CD14-positive monocyte (primary cell): ENCODE results near the gene CNDP2. TPM values are rescaled to one million over a fixed set of nuclear protein-coding genes. Genes with fewer than 3 reads are reported as not detected.

Source experiments
- DNase-seq, 3 donors: peaks; one replicate each; pipeline ENCODE4 v3.0.0-alpha.2; 2011 to 2022
- H2AFZ ChIP-seq: 2 replicates; pipeline ENCODE4 v1.6.0; 2012; ENCODE audit warnings: mild to moderate bottlenecking, low read depth, low read length, inconsistent platforms; ENCODE audit not compliant: insufficient read depth, poor library complexity, severe bottlenecking
- H3K27ac ChIP-seq, 2 donors: 1 replicate in 1 of 2; 2 replicates in 1 of 2; pipeline ENCODE4 v1.5.1; 2012 to 2013; ENCODE audit warnings: low read length in 2 of 2, control low read depth in 1 of 2, inconsistent platforms in 1 of 2, low read depth in 1 of 2, mild to moderate bottlenecking in 1 of 2
- H3K27me3 ChIP-seq, 2 donors: one replicate each; pipeline versions ENCODE4 v1.6.0 to v1.6.1; 2011 to 2013; ENCODE audit warnings: low read length in 2 of 2; ENCODE audit not compliant: control insufficient read depth in 2 of 2, insufficient read depth in 2 of 2
- H3K36me3 ChIP-seq, 2 donors: replicated peaks in 1 of 2; 1 replicate in 1 of 2; 2 replicates in 1 of 2; pipeline versions ENCODE4 v1.5.1 to v1.6.1; 2012 to 2013; ENCODE audit warnings: low read length in 2 of 2, control low read depth in 1 of 2, inconsistent platforms in 1 of 2, mild to moderate bottlenecking in 1 of 2; ENCODE audit not compliant: insufficient read depth in 2 of 2, control insufficient read depth in 1 of 2
- H3K4me1 ChIP-seq, 2 donors: 1 replicate in 1 of 2; 2 replicates in 1 of 2; pipeline versions ENCODE4 v1.5.1 to v1.6.1; 2012 to 2013; ENCODE audit warnings: low read length in 2 of 2, control low read depth in 1 of 2, inconsistent platforms in 1 of 2, mild to moderate bottlenecking in 1 of 2, moderate library complexity in 1 of 2; ENCODE audit not compliant: insufficient read depth in 2 of 2, control insufficient read depth in 1 of 2
- H3K4me2 ChIP-seq: replicated peaks from 2 replicates; pipeline ENCODE3; 2012; ENCODE audit warnings: low read length, moderate library complexity, mild to moderate bottlenecking; ENCODE audit not compliant: poor library complexity, severe bottlenecking; ENCODE audit errors: extremely low read depth
- H3K4me3 ChIP-seq, 3 experiments: fragments of 200-600 bp in 1 of 3; sonication (generic) in 1 of 3; replicated peaks in 1 of 3; 1 replicate in 2 of 3; 2 replicates in 1 of 3; pipeline ENCODE4 v1.5.1; 2011 to 2013; ENCODE audit warnings: low read length in 3 of 3, mild to moderate bottlenecking in 3 of 3, control low read depth in 2 of 3, low read depth in 2 of 3, inconsistent platforms in 1 of 3, moderate library complexity in 1 of 3
- H3K79me2 ChIP-seq: 2 replicates; pipeline ENCODE4 v1.6.0; 2012; ENCODE audit warnings: mild to moderate bottlenecking, control low read depth, inconsistent platforms, low read length, moderate library complexity; ENCODE audit not compliant: insufficient read depth
- H3K9ac ChIP-seq: 2 replicates; pipeline ENCODE4 v1.6.0; 2017; ENCODE audit warnings: low read length, mild to moderate bottlenecking; ENCODE audit not compliant: insufficient read depth, poor library complexity, severe bottlenecking
- H3K9me3 ChIP-seq, 2 donors: replicated peaks in 1 of 2; 1 replicate in 1 of 2; 2 replicates in 1 of 2; pipeline versions ENCODE4 v1.5.1 to v1.6.1; 2012 to 2013; ENCODE audit warnings: low read length in 2 of 2, control low read depth in 1 of 2; ENCODE audit not compliant: control insufficient read depth in 1 of 2, insufficient read depth in 1 of 2
- H4K20me1 ChIP-seq: 2 replicates; pipeline ENCODE4 v1.6.0; 2012; ENCODE audit warnings: mild to moderate bottlenecking, low read length, control low read depth, moderate library complexity; ENCODE audit not compliant: insufficient read depth
- H3K27ac Mint-ChIP-seq, 7 donors: one replicate each; pipeline ENCODE4 v1.8.0; 2020; ENCODE audit warnings: mild to moderate bottlenecking in 7 of 7, mixed read lengths in 7 of 7, moderate library complexity in 6 of 7, inconsistent platforms in 2 of 7
- H3K27me3 Mint-ChIP-seq, 3 donors: one replicate each; pipeline ENCODE4 v1.8.0; 2021 to 2022; ENCODE audit warnings: low read depth in 3 of 3, mild to moderate bottlenecking in 3 of 3, mixed read lengths in 3 of 3, moderate library complexity in 3 of 3, inconsistent platforms in 1 of 3
- H3K36me3 Mint-ChIP-seq, 2 donors: one replicate each; pipeline ENCODE4 v1.8.0; 2020; ENCODE audit warnings: mixed read lengths in 2 of 2, inconsistent platforms in 1 of 2, mild to moderate bottlenecking in 1 of 2
- H3K4me1 Mint-ChIP-seq: one replicate; pipeline ENCODE4 v1.8.0; 2020; ENCODE audit warnings: mild to moderate bottlenecking, mixed read lengths
- H3K4me3 Mint-ChIP-seq, 2 donors: one replicate each; pipeline ENCODE4 v1.8.0; 2020; ENCODE audit warnings: mild to moderate bottlenecking in 2 of 2, mixed read lengths in 2 of 2, moderate library complexity in 1 of 2
- H3K9me3 Mint-ChIP-seq, 7 donors: one replicate each; pipeline ENCODE4 v1.8.0; 2020 to 2022; ENCODE audit warnings: mixed read lengths in 7 of 7, mild to moderate bottlenecking in 6 of 7, moderate library complexity in 6 of 7, inconsistent platforms in 2 of 7
- WGBS: methylation state at CpG from one replicate; pipeline ENCODE4 v1.1.5; 2013; ENCODE audit warnings: missing lambda C conversion rate; ENCODE audit not compliant: insufficient coverage; 5-methylcytosine and 5-hydroxymethylcytosine counted together
- intact Hi-C, 2 donors: fragments of 100-400 bp; cut with micrococcal nuclease; formaldehyde crosslinking; loops; one replicate each; pipeline versions ENCODE4 v1.15.0 to v1.15.1; 2023
- polyA plus RNA-seq, 3 donors: library from polyadenylated mRNA; depleted of rRNA in 1 of 3; unstranded in 2 of 3; stranded (reverse) in 1 of 3; fragments of 300-500 nt in 2 of 3; fragments of >200 nt in 1 of 3; fragmentation: Illumina TruSeq in 2 of 3; gene quantifications; 1 replicate in 2 of 3; 2 replicates in 1 of 3; pipeline ENCODE4 v1.2.3, GENCODE V29; 2012 to 2021
- TF ChIP-seq, protein P1 (sequence below): fragments of 200-600 bp; IDR thresholded peaks from one replicate; pipeline ENCODE4 v1.8.0; 2022; ENCODE audit warnings: antibody characterized with exemption, mild to moderate bottlenecking

The CNDP2 gene
- polyA plus RNA-seq, 3 donors = 103 to 186 (median 122) TPM

DNA sequence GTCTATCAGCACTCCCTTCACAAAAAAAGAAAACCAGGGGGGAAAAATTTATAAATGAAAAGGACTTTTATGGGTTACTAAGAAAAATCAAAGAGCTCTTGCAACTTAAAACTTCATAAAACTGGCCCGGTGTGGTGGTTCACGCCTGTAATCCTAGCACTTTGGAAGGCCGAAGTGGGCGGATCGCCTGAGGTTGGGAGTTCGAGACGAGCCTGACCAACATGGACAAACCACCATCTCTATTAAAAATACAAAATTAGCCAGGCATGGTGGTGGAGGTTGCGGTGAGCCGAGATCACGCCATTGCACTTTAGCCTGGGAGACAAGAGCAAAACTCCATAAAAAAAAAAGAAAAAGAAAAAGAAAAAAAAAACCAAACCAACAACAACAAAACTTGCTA is 40.8 kb upstream of the CNDP2 start:
- Histone ChIP-seq H3K4me2 (no peak overlapping the region), H3K9ac (no peak overlapping the region), H3K9me3 (peaks cover 0 to 14% of the 10 kb centered on the region in 2 donors), H2AFZ (no peak overlapping the region), H3K27me3 (peaks cover 32 to 64% of the 10 kb centered on the region in 2 donors), H3K4me3 (no peak overlapping the region), H3K27ac (no peak overlapping the region), H3K79me2 (no peaks in the 10 kb centered on the region), H3K36me3 (no peaks in the 10 kb centered on the region), H4K20me1 (no peaks in the 10 kb centered on the region), H3K4me1 (peaks cover 6 to 9% of the 10 kb centered on the region in 2 donors)
- peaks cover 9% of the 10 kb centered on the region for H3K4me1 Mint-ChIP-seq
- H3K27ac Mint-ChIP-seq = no peak overlapping the region
- peak overlapping the region in 1 of 2 donors; percentile 73 for H3K4me3 Mint-ChIP-seq
- H3K9me3 Mint-ChIP-seq = peaks cover 0 to 6% (median 5%) of the 10 kb centered on the region in 7 donors
- H3K27me3 Mint-ChIP-seq = peaks cover 58 to 72% (median 65%) of the 10 kb centered on the region in 3 donors
- no peak for DNase-seq
- intact Hi-C loops = no loop called here
- TF ChIP-seq, protein P1, sequence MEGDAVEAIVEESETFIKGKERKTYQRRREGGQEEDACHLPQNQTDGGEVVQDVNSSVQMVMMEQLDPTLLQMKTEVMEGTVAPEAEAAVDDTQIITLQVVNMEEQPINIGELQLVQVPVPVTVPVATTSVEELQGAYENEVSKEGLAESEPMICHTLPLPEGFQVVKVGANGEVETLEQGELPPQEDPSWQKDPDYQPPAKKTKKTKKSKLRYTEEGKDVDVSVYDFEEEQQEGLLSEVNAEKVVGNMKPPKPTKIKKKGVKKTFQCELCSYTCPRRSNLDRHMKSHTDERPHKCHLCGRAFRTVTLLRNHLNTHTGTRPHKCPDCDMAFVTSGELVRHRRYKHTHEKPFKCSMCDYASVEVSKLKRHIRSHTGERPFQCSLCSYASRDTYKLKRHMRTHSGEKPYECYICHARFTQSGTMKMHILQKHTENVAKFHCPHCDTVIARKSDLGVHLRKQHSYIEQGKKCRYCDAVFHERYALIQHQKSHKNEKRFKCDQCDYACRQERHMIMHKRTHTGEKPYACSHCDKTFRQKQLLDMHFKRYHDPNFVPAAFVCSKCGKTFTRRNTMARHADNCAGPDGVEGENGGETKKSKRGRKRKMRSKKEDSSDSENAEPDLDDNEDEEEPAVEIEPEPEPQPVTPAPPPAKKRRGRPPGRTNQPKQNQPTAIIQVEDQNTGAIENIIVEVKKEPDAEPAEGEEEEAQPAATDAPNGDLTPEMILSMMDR = no peak
- H3K36me3 Mint-ChIP-seq = peaks cover 4 to 6% of the 10 kb centered on the region in 2 donors
- WGBS = no CpG with 5 or more reads among the region's 10 CpGs

DNA sequence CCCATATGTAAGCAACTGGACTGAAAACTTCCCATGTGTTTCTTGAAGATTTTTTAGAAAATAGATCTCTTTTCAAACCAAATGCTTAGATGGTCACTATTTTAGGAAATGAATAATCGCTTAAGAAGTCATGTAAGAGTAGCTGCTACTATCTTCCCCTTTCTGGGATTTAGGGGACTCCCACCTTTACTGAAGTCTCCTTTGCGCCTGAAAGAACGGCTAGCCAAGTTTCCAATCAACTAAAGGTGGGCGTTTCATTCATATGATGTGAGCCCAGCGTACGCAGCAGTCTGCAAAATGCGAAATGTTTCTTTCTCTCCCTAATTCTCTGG is 40.2 kb upstream of the CNDP2 start:
- H4K20me1 ChIP-seq = no peaks in the 10 kb centered on the region
- H3K4me1 ChIP-seq = peaks cover 6 to 9% of the 10 kb centered on the region in 2 donors
- H2AFZ ChIP-seq = no peak overlapping the region
- peak overlapping the region in 1 of 3 experiments; percentile 42 for H3K4me3 ChIP-seq
- TF ChIP-seq, protein P1 = no peak
- peak in 1 of 3 donors; percentile 26 for DNase-seq
- H3K27ac Mint-ChIP-seq = no peak overlapping the region
- H3K9me3 Mint-ChIP-seq = peaks cover 0 to 6% (median 5%) of the 10 kb centered on the region in 7 donors
- peak overlapping the region in 1 of 2 donors; percentile 71 for H3K4me3 Mint-ChIP-seq
- intact Hi-C loops = no loop called here
- H3K27me3 Mint-ChIP-seq = peaks cover 58 to 76% (median 63%) of the 10 kb centered on the region in 3 donors
- H3K36me3 Mint-ChIP-seq = peaks cover 4 to 6% of the 10 kb centered on the region in 2 donors
- no peaks in the 10 kb centered on the region for H3K79me2 ChIP-seq
- H3K36me3 ChIP-seq = no peaks in the 10 kb centered on the region
- peaks cover 32 to 64% of the 10 kb centered on the region in 2 donors for H3K27me3 ChIP-seq
- H3K9ac ChIP-seq = no peak overlapping the region
- WGBS = 0% methylated on average over 6 of the region's 7 CpGs
- H3K4me2 ChIP-seq = peak overlapping the region; percentile 53
- H3K4me1 Mint-ChIP-seq = peaks cover 9% of the 10 kb centered on the region
- H3K9me3 ChIP-seq = peaks cover 0 to 14% of the 10 kb centered on the region in 2 donors
- no peak overlapping the region for H3K27ac ChIP-seq
